Loucy (cell line): ENCODE measurements around the gene HEBP1.

Experiments used
- H2AFZ ChIP-seq: fragments of 200-600 bp; sonication (generic); 2 replicates; pipeline ENCODE4 v1.6.0; 2016; ENCODE audit warnings: antibody characterized with exemption, mild to moderate bottlenecking, low read length, moderate library complexity
- H3F3A ChIP-seq: fragments of 200-600 bp; 2 replicates; pipeline ENCODE4 v1.6.0; 2016; ENCODE audit warnings: antibody characterized with exemption, low read depth, mild to moderate bottlenecking
- H3K27me3 ChIP-seq: fragments of 200-600 bp; sonication (generic); 2 replicates; pipeline ENCODE4 v1.6.1; 2014; ENCODE audit warnings: low read length, mild to moderate bottlenecking; ENCODE audit not compliant: insufficient read depth, poor library complexity, severe bottlenecking
- H3K36me3 ChIP-seq: fragments of 200-600 bp; sonication (generic); 2 replicates; pipeline ENCODE4 v1.6.1; 2016; ENCODE audit warnings: low read length; ENCODE audit not compliant: insufficient read depth
- H3K4me1 ChIP-seq: fragments of 200-600 bp; sonication (generic); 2 replicates; pipeline ENCODE4 v1.5.1; 2014; ENCODE audit warnings: low read length, mild to moderate bottlenecking; ENCODE audit not compliant: insufficient read depth, poor library complexity, severe bottlenecking
- H3K4me2 ChIP-seq: fragments of 200-600 bp; sonication (generic); 2 replicates; pipeline ENCODE4 v1.6.0; 2014; ENCODE audit warnings: antibody characterized with exemption, low read length, low read depth, mild to moderate bottlenecking; ENCODE audit not compliant: poor library complexity, severe bottlenecking
- H3K4me3 ChIP-seq: fragments of 200-600 bp; sonication (generic); 2 replicates; pipeline ENCODE4 v1.5.1; 2014; ENCODE audit warnings: low read length, mild to moderate bottlenecking, mixed read lengths; ENCODE audit not compliant: poor library complexity, severe bottlenecking
- H3K79me2 ChIP-seq: fragments of 200-600 bp; sonication (generic); 2 replicates; pipeline ENCODE4 v1.6.1; 2014; ENCODE audit warnings: low read length; ENCODE audit not compliant: insufficient read depth
- H3K9ac ChIP-seq: fragments of 200-600 bp; sonication (generic); 2 replicates; pipeline ENCODE4 v1.6.0; 2014; ENCODE audit warnings: mild to moderate bottlenecking, low read depth, low read length, moderate library complexity; ENCODE audit not compliant: poor library complexity, severe bottlenecking
- H3K9me2 ChIP-seq: fragments of 200-600 bp; sonication (generic); replicated peaks from 2 replicates; pipeline ENCODE4 v1.6.1; 2016; ENCODE audit warnings: low read depth, low read length, mixed read lengths
- H3K9me3 ChIP-seq: fragments of 200-600 bp; sonication (generic); 2 replicates; pipeline ENCODE4 v1.6.1; 2014; ENCODE audit warnings: mild to moderate bottlenecking, antibody characterized with exemption, low read length, low read depth; ENCODE audit not compliant: insufficient read depth
- H4K20me1 ChIP-seq: fragments of 200-600 bp; sonication (generic); 2 replicates; pipeline ENCODE4 v1.6.0; 2014; ENCODE audit warnings: antibody characterized with exemption, low read length, mild to moderate bottlenecking; ENCODE audit not compliant: insufficient read depth, poor library complexity, severe bottlenecking
- CTCF ChIP-seq: fragments of 200-600 bp; sonication (generic); conservative IDR thresholded peaks from 2 replicates; pipeline ENCODE4 v1.5.1; 2014; ENCODE audit warnings: mild to moderate bottlenecking, antibody characterized with exemption, low read length
- EZH2phosphoT487 ChIP-seq: fragments of 200-600 bp; IDR thresholded peaks from 2 replicates; pipeline ENCODE4 v1.6.1; 2018; ENCODE audit warnings: antibody characterized with exemption, mild to moderate bottlenecking, moderate library complexity, borderline replicate concordance

Gene HEBP1

GRCh38 chr12:13042666-13043230 lies 42.7 kb upstream of the HEBP1 start:
- Histone ChIP-seq H3K9ac (no peak overlapping the region), H3K4me2 (no peak overlapping the region), H2AFZ (no peak overlapping the region), H3K79me2 (peaks cover 26% of the 10 kb centered on the region; the same call in 1 of the 2 replicates), H3K4me1 (peaks cover 34% of the 10 kb centered on the region), H3K9me3 (no peaks in the 10 kb centered on the region), H3K27me3 (no peaks in the 10 kb centered on the region), H3K4me3 (no peak overlapping the region), H3K36me3 (no peaks in the 10 kb centered on the region), H4K20me1 (no peaks in the 10 kb centered on the region), H3F3A (no peaks in the 10 kb centered on the region), H3K9me2 (no peaks in the 10 kb centered on the region)
- TF ChIP-seq CTCF = no peak
- no peak for TF ChIP-seq EZH2phosphoT487

- TF ChIP-seq CTCF (no peak), EZH2phosphoT487 (no peak)
- no peak overlapping the region for H3K4me2 ChIP-seq
These were observed 41.2 kb upstream of the HEBP1 start for GRCh38 chr12:13041224-13041623.

GRCh38 chr12:13039328-13039956 lies 39.4 kb upstream of the HEBP1 start:
- H3K36me3 ChIP-seq = no peaks in the 10 kb centered on the region
- H3K4me1 ChIP-seq = peaks cover 9% of the 10 kb centered on the region
- peaks cover 1% of the 10 kb centered on the region; the same call in 1 of the 2 replicates for H3K79me2 ChIP-seq
- H3K9me3 ChIP-seq = no peaks in the 10 kb centered on the region
- no peaks in the 10 kb centered on the region for H3F3A ChIP-seq
- peak overlapping the region; percentile 4 for H3K9ac ChIP-seq
- peak overlapping the region; percentile 80 for H2AFZ ChIP-seq
- no peaks in the 10 kb centered on the region for H4K20me1 ChIP-seq
- H3K27me3 ChIP-seq = no peaks in the 10 kb centered on the region
- H3K4me3 ChIP-seq = no peak overlapping the region
- TF ChIP-seq EZH2phosphoT487 (no peak), CTCF (no peak)
- H3K9me2 ChIP-seq = no peaks in the 10 kb centered on the region
- no peak overlapping the region for H3K4me2 ChIP-seq

More at GRCh38 chr12:13041224-13041623, 41.2 kb upstream of the HEBP1 start:
- Histone ChIP-seq H3K27me3 (no peaks in the 10 kb centered on the region), H2AFZ (0 out of 2 replicates have a peak overlapping the region, but pooled peaks have one; percentile 80), H3K79me2 (peaks cover 18% of the 10 kb centered on the region; the same call in 1 of the 2 replicates), H3K4me1 (peaks cover 24% of the 10 kb centered on the region), H3K36me3 (no peaks in the 10 kb centered on the region), H3K9me2 (no peaks in the 10 kb centered on the region), H3K9me3 (no peaks in the 10 kb centered on the region), H3K4me3 (no peak overlapping the region), H3F3A (no peaks in the 10 kb centered on the region), H4K20me1 (no peaks in the 10 kb centered on the region), H3K9ac (no peak overlapping the region)
